C4-2B (cell line): ENCODE data around the gene PMAIP1.
A peak's percentile ranks its signal among the peaks of the same experiment; 100 is the strongest.
"Not testable (repeated sequence)": the region's sequence is repeated elsewhere in the genome, so short reads cannot be mapped to it uniquely, and the experiment has no call there.

Experiments
- H3K27ac ChIP-seq: fragments of 450-650 bp; 2 replicates; pipeline ENCODE4 v1.5.1; 2017
- ZFX ChIP-seq: fragments of 450-650 bp; IDR thresholded peaks from 2 replicates; pipeline ENCODE4 v1.6.1; 2017
- TF ChIP-seq, protein P1 (sequence below): fragments of 450-650 bp; conservative IDR thresholded peaks from 2 replicates; pipeline ENCODE4 v1.5.1; 2017; ENCODE audit warnings: mild to moderate bottlenecking

PMAIP1 gene

DNA sequence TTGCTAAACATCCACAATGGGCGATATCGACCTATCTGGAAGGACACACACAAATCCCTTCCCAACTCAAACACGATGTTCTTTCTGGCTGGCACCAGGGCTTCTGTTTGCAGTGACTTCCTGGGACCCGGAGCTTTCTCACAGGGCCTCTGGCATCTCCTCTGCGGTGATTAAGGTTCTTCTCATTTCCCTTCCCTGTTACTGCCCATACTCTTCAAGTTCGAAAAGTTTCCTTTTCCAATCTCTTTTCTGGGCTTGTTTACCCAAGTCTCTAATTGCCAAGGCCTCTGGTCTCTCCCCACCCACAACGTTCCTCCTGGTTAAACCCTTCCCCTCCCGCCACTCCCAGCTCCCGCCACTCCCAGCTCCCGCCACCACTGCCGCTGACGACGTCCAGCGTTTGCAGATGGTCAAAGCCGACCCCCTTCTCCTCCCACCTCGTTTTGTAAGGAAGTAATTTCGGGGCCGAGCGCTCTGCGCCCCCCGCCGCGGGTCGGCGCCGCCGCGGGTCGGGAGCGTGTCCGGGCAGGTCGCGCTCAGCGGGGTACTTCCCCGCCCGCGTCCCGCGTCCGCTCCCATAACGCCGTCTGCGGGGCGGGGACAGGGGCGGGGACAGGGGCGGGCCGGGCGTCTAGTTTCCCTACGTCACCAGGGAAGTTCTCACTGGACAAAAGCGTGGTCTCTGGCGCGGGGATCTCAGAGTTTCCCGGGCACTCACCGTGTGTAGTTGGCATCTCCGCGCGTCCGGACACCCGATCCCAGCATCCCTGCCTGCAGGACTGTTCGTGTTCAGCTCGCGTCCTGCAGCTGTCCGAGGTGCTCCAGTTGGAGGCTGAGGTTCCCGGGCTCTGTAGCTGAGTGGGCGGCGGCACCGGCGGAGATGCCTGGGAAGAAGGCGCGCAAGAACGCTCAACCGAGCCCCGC, at the start of gene PMAIP1:
Gene PMAIP1, plus strand, starts transcription at position 699 of the 924 bp plus-strand sequence. Its CDS starts 182 bp downstream, at position 881.
- TF ChIP-seq, protein P1, sequence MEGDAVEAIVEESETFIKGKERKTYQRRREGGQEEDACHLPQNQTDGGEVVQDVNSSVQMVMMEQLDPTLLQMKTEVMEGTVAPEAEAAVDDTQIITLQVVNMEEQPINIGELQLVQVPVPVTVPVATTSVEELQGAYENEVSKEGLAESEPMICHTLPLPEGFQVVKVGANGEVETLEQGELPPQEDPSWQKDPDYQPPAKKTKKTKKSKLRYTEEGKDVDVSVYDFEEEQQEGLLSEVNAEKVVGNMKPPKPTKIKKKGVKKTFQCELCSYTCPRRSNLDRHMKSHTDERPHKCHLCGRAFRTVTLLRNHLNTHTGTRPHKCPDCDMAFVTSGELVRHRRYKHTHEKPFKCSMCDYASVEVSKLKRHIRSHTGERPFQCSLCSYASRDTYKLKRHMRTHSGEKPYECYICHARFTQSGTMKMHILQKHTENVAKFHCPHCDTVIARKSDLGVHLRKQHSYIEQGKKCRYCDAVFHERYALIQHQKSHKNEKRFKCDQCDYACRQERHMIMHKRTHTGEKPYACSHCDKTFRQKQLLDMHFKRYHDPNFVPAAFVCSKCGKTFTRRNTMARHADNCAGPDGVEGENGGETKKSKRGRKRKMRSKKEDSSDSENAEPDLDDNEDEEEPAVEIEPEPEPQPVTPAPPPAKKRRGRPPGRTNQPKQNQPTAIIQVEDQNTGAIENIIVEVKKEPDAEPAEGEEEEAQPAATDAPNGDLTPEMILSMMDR, result no peak
- TF ChIP-seq ZFX, result no peak
- H3K27ac ChIP-seq, result peak within 1 kb of the TSS; percentile 78

DNA sequence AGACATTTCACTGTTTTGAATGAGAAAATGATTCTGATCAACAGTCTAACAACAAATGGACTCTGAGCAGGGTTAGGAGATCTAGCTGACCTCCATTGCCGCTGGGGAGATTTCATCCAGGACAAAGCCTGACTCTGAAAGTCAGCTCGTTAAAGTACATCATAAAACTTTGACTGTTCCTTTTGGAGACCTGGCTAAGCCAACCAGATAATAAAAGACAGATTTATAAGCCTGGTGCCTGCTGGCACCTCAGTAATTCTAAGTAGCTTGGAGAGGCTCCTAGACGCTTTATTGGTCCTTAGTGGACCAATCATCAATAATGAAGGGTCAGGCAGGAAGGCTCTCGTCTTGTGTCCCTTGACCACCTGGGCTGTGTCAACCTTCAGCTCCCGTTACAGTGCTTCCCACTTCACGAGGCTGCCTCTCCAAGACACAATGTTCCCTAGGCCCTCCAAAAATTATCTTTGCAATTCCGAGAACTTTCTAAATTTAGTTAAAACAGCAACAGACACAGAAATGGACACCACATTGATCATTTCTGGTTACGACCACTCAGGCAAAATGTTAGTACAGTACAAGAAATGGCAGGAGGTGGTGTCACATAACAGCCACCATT, 47.9 kb upstream of the PMAIP1 start:
- no peak overlapping the region for H3K27ac ChIP-seq
- TF ChIP-seq ZFX, result no peak
- TF ChIP-seq, protein P1, result no peak

DNA sequence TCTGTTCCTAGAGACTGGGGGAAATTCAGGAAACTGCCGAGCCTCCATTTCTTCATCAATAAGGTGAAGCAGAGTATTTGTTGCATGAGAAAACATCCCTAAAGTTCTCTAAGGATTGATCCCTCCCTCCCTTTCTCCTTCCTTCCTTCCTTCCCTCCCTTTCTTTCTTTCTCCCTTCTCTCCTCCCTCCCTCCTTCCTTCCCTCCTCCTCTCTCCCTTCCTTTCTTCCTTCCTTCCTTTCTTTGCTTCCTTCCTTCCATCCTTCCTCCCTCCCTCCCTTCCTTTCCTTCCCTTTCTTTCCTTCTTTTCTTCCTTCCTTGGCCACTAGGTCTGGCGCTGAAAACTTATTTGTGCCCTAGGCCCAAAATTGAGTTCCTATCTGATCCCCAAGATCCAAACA, 47.2 kb upstream of the PMAIP1 start:
- TF ChIP-seq, protein P1, result no peak
- no peak for TF ChIP-seq ZFX
- H3K27ac ChIP-seq, result no peak overlapping the region

DNA sequence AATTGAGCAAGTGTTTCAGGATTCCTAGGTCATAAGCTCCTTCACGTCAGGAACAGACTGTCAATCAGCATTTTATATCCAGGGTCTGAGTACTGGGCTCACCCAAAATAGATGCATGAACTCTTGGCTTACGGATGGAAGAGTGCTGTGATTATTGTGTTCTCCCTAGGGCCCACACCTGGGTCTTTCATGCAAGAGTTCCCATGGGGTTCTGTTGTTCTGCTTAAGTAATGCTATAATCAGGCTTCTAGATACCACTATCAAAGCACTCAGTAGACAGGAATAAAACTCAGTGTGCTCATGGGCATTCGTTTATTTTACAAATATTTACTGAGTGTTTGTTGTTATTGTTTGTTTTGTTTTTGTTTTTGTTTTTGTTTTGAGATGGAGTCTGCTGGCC, 46.4 kb upstream of the PMAIP1 start:
- H3K27ac ChIP-seq, result no peak overlapping the region

DNA sequence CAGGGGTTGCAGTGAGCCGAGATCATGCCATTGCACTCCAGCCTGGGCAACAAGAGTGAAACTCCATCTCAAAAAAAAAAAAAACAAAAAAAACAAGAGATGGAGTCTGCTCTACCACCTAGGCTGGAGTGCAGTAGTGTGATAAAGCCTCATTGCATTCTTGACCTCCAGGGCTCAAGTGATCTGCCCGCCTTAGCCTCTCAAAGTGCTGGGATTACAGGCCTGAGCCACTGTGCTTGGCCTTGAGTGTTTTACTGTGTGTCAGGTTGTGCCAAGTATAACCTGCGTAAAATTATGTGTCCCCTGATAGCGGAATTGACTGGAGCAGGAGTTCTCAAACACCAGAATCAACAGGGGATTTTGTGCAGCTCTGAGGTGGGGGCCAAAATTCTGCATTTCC, 45.8 kb upstream of the PMAIP1 start:
- H3K27ac ChIP-seq, result not testable (repeated sequence)

More for the DNA sequence above, 46.4 kb upstream of the PMAIP1 start:
- TF ChIP-seq ZFX, result no peak
- TF ChIP-seq, protein P1, result no peak

DNA sequence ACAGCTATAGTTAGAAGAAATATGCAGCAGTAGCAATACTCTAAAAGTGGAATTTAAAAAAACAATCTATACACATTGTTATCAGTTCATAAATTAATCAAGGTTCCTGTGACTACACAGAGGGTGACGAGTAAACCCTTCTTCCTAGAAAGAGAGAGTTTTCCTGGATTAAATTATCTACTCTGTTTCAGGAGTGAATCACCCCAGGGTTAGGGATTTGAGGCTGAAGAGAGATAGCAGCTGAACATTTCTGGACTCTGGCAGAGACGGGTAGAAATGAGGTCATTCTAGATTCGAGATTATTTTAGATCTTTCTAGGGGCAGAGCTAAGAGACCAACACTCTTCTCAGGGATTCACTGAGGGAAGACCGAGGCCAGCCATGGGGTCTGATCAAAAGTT, 38.8 kb upstream of the PMAIP1 start:
- no peak overlapping the region for H3K27ac ChIP-seq
- TF ChIP-seq ZFX, result no peak
- TF ChIP-seq, protein P1, result no peak

DNA sequence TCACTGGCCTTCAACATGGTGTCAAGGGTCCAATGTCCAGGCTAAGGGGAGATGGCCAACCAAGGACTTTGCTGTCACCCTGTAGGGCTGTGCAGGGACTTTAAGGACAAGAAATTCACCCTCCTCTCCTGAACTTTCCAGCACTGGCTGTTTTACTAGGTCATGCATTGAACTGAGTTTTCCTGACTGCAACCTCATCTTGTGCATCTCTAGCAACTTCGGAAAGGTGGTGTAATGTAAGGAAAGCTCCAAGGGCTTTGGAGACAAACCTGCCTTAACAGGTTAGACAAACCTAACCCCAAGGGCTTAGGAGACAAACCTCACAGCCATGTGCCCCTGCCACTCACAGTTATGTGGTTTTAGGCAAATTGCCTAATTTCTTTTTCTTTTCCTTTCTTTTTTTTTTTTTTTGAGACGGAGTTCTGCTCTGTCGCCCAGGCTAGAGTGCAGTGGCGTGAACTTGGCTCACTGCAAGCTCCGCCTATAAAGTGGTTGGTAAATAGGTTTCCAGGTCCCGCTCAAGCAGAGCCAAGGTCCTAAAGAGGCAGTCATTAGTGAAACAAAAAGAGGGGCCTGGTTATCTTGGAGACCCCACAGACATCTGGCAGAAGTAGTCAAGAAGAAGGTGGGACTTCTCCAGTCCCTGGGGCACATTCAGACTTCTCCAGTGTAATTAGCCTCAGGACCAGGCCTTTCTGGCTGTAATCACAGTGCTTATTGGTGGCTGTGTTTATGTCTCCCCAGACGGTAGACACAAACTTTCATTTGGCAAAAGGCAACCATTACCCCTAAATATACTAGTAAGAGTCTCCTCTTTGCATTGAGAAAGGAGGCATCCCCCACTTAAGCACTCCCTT, 37.6 kb upstream of the PMAIP1 start:
- H3K27ac ChIP-seq, result no peak overlapping the region

More for the DNA sequence above, 37.6 kb upstream of the PMAIP1 start:
- no peak for TF ChIP-seq ZFX
- TF ChIP-seq, protein P1, result no peak
